ENCODE data around the gene TIE1.
A peak's percentile ranks its signal among the peaks of the same experiment; 100 is the strongest.

The TIE1 gene

DNA sequence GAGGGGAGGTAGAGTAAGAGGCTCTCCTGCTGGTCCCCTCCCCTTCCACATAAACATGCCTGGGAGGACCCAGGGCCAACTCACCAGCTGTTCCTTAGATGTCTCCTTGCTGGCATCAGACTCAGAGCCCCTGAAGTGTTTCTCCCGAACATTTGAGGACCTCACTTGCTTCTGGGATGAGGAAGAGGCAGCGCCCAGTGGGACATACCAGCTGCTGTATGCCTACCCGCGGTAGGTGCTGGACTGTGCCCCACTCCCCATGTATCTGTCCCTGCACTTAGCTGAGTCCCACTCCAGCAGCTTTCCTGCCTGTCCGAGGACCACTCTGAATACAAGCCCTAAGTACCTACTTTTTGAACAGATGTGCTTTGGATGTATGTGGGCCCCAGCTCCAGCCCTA lies 37.2 kb downstream of the TIE1 start:
- no peak for DNase-seq (ENCODE audit: low spot score)

DNA sequence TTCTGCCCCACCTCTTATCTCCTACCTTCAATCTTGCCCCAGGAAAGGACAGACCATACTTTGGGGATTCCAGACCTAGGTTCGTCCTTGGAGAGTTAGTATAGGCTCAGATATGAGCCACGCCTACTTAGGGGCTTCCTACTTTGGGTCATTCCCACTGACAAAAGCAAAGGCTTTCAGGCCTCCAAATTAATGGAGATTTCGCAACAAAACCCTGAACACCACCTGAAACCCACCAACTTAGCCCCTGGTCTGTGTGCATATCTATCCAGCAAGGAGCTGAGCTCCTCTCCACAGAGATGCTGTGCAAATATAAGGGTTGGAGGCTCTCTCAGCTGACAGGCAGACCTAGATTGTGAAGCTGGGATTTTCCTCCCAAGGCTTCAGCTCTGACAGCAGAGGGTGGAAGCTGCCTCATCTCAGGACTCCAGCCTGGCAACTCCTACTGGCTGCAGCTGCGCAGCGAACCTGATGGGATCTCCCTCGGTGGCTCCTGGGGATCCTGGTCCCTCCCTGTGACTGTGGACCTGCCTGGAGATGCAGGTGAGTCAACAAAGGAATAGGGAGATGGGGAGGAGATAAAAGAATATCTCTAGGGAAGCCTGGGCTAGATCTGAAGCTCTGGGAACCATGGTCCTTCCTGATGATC lies 38.9 kb downstream of the TIE1 start:
- DNase-seq (ENCODE audit: low spot score), result no peak

DNA sequence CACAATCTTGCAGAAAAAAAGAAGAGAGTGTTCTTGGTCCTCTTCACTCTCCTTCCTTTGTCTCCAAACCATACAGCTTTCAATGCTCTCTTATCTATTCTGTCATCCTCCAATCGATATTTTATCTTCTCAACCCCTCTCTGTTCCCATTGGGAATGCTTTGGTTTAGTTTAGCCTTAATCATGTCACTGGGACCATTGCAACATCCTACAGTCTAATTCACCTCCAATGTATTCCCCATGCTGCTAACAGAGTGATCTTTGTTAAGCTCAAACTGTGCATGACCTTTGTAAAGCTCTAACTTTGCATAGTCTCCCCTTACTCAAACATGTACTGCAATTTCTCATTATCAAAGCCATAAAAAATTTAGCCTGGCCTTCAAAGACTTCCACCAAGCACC lies 39.8 kb downstream of the TIE1 start:
- no peak for DNase-seq (ENCODE audit: low spot score)

DNA sequence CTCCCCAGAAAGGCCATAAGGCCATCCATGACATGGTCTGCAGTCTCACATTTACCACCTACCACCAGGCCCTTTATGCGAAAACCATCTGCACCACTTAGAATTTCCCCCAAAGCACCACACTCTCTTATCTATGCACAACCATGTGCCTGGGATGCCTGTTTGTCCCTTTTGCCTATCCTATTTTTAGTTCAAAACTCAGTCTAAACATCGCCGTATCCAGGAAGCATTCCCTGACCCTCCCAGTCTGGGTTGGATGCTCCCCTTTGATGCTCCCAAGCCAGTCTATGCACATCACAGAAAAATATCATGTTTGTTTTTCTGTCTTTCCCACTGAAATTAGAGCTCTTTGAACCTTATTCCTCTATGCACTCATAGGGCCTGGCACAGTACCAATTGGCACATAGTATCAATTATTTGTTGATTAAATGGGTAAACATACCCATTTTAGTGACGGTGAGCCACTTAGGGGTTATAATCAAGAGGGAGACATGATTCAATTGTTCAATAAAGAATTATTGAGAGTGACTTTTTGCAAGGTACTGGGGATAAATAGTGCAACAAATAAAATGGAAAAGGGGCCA lies 43.6 kb downstream of the TIE1 start:
- DNase-seq (ENCODE audit: low spot score), result no peak

DNA sequence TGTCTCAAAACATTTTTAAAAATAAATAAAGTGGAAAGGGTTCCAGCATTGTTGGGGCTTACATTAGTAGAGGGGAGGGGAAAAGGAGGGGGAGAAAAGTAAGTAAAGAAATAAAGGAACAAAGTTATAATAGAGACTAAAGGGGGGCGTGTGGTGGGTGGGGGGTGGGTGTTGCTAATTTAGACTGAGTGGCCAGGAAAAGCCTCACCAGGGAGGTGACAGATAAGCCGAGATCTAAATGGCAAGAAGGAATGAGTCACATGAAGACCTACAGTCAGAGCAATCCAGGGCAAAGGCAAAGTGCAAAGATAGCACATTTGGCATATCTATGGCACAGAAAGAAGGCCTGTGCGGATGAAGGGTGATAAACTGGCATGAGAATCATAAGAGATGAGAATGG lies 44.3 kb downstream of the TIE1 start:
- no peak for DNase-seq (ENCODE audit: low spot score)

DNA sequence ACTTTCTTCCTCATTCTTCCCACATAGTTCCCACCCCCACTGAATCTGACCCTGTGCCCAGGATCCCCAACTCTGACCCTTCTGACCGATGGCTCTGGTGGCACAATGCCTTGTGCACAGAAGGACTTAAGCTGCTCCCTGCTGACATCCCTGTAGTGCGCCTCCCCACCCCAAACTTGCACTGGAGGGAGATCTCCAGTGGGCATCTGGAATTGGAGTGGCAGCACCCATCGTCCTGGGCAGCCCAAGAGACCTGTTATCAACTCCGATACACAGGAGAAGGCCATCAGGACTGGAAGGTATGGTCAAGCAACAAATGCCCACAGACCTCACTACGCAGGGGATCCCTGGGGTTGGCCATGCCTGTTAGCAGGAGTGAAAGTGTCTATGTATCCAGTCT lies 45.9 kb downstream of the TIE1 start:
- no peak for DNase-seq (ENCODE audit: low spot score)

DNA sequence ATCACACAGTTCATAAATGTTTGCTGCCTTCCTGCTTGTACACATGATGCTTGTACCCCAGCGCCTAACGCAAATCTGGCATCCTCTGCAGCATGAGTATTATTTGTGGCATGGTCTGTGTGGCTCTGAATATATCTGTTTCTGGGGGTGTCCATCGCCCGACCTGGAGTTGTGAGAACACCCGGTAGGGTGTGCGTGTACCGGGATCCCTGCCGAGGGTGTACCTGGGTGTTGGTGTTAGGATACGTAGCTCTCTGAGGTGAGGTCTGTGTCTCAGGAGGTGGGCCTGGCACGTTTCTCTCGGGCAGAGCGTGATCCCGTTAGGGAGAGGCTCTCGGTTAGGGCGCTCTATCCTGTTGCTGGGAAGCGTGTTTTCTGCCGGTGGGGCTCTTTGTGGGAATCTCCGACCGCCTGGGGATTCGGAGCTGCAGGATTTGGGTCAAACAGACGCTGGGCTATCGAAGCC lies 47.6 kb downstream of the TIE1 start:
- no peak for DNase-seq (ENCODE audit: low spot score)

DNA sequence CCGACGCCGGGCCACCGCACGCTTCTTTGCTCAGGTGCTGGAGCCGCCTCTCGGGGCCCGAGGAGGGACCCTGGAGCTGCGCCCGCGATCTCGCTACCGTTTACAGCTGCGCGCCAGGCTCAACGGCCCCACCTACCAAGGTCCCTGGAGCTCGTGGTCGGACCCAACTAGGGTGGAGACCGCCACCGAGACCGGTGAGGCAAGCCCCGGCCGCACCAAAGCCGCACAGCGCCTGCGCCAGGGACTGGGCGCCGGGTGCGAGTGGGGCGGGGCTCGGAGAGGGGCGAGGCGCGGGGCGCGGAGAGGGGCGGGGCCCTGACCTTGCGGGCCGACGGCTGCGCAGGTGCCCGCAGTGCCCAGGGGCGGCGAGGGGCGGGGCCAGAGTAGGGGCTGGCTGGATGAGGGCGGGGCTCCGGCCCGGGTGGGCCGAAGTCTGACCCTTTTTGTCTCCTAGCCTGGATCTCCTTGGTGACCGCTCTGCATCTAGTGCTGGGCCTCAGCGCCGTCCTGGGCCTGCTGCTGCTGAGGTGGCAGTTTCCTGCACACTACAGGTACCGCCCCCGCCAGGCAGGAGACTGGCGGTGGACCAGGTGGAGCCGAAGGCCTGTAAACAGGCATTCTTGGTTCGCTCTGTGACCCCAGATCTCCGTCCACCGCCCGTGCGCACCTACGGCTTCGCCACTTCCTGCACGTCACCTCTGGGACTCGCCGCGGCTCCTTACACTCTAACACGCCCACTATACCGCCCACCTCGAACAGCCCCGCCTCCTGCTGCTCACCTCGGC lies 48.2 kb downstream of the TIE1 start:
- peak; percentile 59 for DNase-seq (ENCODE audit: low spot score)

DNA sequence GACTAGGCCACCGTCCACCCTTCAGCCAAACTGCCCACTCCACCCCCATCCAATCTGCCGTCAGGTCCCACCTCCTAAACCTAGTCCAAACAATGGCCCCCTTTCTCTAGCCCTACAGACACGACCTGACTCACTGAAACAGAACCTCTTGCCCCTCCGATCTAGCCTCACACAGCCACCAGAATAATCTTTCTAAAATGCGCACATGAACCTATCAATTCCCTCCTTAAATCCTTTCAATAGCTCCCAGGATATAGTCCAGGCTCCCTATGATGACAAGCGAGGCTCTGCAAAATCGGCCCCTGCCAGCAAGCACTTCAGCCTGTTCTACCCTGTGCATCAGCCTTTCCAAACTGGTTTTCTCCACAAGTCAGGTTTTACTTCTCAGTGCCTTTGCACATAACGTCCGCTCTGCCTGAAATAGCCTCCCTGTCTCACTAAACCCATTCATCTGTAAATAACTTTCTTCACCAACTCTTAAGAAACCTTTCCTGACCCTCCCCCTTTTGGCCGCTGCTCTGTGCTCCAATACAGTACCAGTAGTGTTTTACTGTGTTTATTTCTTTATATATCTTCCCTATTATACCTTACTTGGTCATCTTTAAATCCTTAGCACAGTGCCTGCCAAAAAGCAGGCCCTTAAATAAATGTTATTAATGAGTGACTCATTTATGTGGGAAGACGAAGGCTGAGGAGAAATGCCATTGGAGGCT lies 49.0 kb downstream of the TIE1 start:
- DNase-seq (ENCODE audit: low spot score), result no peak

DNA sequence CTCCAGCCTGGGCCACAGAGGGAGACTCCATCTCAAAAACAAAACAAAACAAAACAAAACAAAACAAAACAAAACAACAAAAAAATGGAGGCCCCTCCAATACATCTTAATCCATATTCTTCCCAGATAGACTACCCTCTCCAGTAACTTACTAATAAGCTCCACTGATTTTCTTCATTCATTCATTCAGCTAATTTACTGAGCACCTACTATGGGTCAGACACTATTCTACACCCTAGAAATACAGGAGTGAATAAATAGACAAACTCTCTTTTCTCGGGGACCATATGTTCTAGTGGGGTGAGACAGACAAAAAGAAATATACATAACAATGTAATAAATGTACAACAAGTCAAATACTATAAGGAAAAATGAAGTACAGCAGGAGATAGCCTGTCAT lies 50.2 kb downstream of the TIE1 start:
- DNase-seq (ENCODE audit: low spot score), result no peak

DNA sequence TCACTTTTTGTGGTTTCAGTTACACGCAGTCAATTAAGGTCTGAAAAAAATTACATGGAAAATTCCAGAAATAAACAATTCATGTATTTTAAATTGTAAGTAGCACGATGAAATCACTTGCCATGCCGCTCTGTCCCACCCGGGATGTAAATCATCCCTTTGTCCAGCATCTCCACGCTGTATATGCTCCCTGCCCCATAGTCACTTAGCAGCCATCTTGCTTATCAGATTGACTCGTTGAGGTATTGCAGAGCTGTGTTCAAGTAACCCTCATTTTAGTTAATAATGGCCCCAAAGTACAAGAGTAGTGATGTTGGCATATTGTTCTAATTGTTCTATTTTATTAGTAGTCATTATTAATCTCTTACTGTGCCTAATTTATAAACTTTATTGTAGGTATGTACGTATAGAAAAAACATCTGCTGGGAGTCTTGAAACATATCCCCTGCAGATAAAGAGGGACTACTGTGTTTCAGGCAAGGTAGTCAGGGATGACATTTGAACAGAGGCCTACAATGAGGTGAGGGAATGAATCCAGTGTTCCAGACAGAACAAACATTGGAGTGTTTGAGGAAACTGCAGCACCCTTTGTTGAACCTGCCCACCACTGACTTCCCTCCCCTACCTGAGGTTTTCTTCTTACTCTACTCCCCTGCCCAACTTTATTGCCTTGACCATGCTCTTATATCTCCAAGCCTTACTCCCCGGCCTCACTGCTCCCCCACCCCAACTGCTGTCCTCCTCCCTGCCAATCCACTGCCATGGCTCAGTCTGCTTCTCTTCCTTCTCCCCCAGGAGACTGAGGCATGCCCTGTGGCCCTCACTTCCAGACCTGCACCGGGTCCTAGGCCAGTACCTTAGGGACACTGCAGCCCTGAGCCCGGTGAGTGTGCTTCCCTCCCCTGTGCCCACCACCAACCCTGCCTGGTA lies 50.9 kb downstream of the TIE1 start:
- DNase-seq (ENCODE audit: low spot score), result no peak

DNA sequence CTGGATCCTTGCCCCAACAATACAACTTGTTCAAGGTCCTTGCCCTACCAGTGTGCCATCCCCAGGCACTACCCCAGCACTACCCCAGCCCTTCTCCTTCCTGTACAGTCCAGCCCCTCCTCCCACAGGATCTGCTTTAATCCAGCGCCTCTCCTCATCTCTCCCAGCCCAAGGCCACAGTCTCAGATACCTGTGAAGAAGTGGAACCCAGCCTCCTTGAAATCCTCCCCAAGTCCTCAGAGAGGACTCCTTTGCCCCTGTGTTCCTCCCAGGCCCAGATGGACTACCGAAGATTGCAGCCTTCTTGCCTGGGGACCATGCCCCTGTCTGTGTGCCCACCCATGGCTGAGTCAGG lies 51.5 kb downstream of the TIE1 start:
- no peak for DNase-seq (ENCODE audit: low spot score)

DNA sequence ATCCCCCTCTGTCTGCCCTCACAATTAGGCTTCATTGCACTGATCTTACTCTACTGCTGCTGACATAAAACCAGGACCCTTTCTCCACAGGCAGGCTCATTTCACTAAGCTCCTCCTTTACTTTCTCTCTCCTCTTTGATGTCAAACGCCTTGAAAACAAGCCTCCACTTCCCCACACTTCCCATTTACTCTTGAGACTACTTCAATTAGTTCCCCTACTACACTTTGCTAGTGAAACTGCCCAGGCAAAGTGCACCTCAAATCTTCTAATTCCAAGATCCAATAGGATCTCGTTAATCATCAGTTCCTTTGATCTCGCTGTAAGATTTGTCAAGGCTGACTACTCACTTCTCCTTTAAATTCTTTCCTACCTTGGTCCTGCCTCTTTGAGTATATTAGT lies 52.1 kb downstream of the TIE1 start:
- no peak for DNase-seq (ENCODE audit: low spot score)

DNA sequence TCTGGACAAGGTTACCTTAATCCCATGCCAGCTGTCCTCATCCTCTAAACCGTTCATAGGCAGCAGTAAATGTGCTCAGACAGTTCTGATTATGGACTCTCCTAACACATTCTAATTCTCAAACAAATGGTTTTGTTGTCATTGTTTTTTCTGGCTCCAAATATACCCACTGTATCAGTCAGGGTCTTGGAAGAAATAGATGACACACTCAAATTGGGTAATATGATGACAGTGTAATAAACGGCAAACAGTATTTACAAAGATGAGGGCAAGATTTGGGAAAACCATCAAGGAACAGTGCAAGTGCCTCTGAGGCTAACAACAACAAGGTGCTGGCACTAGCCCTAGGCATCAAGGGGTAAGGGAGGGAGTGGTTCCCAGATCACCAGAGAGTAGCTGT lies 53.7 kb downstream of the TIE1 start:
- DNase-seq (ENCODE audit: low spot score), result no peak

DNA sequence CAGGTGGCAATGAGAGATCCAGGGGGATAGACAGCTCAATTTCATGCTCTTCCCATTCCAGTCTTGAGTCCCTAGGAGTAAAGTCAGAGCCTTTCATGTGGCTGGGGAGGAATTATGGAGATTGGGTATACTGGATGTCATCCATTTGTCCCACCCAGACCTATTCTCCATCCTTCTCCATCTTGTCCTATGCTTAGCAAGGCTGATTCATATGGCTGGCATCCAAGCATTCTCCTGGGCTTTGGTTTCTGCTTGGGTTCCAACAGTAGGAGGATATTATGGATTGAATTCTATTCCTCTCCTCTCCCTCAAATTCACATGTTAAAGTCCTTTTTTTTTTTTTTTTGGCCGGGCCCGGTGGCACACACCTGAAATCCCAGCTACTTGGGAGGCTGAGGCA lies 54.2 kb downstream of the TIE1 start:
- no peak for DNase-seq (ENCODE audit: low spot score)

DNA sequence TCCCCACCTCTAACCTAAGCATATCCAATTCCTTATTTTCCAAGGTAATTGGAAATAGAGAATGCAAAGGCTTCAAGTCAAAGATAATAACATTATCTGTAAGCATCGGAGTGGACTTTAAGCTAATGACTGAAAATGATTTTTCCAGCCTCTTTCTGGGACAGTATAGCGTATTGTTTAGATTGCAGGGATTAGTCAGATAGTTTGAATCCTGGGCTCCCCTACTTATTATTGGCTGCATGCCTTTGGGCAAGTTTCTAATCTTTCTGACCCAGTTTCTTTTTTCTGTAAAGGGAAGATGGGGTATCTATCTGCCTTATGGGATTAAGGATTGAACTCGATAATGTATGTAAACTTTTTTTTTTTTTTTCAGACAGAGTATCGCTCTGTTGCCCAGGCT lies 56.5 kb downstream of the TIE1 start:
- no peak for DNase-seq (ENCODE audit: low spot score)

DNA sequence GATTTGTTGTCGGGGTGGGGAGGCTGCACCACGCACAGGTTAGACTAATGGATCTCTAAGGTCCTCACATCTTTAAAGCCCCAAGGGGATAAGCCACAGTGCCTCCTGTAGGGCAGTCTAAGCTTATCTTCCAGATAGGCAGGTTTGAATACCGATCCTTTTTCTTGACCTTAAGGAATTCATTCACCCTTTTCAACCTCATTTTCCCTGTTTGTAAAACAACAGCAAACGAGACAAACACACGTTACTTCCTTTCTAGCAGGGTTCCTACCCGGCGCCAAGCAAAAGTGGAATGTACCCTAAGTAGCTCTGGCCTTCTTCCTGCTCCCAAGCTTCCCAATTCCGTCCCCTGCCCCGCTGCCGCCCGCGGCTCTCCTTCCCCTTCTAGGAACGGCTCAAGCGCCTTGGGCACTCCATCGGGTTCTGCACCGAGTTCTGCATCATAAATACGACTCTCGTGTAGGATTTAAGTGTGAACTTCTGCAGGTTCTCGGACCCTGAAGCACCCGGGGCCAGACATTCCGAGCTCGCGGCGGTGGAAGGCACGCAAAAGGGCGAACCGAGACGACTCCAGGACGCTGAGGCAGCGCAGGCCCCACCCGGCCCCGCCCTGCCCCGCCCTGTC lies 57.5 kb downstream of the TIE1 start:
- peak; percentile 32 for DNase-seq (ENCODE audit: low spot score)

DNA sequence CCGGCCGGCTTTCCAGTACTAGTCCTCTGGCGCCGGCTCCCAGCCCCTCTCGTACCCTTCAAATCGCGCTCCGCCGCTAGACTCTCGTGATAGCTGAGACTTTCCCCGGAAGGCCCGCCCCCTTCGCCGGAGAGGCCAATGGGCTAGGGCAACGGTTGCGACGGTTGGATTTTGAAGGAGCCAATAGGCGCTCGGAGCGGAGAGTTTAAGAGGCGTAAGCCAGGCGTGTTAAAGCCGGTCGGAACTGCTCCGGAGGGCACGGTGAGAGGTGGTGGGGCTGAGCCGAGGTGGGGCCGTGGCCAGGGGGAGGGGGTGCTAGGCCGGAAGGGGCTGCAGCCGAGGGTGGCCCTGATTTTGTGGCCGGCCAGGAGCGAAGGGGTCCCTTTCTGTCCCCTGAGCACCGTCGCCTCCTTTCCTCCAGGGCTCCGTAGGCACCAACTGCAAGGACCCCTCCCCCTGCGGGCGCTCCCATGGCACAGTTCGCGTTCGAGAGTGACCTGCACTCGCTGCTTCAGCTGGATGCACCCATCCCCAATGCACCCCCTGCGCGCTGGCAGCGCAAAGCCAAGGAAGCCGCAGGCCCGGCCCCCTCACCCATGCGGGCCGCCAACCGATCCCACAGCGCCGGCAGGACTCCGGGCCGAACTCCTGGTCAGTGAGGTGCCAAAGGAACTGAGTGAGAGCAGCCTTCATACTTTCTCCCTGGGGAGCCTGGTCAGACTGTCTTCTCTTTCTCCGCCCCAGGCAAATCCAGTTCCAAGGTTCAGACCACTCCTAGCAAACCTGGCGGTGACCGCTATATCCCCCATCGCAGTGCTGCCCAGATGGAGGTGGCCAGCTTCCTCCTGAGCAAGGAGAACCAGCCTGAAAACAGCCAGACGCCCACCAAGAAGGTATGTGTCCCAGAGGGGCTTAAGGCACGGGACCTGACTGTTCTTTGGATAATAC lies 58.2 kb downstream of the TIE1 start, which contains the start of gene CDC20:
CDC20 (plus strand) TSS at position 236 of the 948 bp plus-strand sequence; CDS start at position 471, 235 bp downstream.
- DNase-seq (ENCODE audit: low spot score), result peak; percentile 97

DNA sequence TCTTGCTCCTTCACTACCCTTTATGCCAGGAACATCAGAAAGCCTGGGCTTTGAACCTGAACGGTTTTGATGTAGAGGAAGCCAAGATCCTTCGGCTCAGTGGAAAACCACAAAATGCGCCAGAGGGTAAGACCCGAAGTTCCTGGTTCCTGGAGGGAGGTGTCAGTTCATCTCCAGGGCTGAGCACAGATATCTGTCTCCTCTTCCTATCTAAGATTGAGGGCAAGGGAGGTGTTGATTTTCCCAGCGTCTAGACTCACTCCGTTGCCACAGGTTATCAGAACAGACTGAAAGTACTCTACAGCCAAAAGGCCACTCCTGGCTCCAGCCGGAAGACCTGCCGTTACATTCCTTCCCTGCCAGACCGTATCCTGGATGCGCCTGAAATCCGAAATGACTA lies 58.9 kb downstream of the TIE1 start:
- DNase-seq (ENCODE audit: low spot score), result no peak

DNA sequence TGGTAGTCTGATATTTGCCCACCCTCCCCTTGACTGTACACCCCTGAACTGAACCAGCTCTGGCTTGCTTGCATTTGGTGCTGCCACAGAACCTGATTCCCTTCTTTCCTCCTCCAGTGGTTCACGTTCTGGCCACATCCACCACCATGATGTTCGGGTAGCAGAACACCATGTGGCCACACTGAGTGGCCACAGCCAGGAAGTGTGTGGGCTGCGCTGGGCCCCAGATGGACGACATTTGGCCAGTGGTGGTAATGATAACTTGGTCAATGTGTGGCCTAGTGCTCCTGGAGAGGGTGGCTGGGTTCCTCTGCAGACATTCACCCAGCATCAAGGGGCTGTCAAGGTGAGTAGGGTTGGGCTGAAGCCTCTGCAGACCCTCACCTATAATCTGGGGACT lies 59.8 kb downstream of the TIE1 start:
- no peak for DNase-seq (ENCODE audit: low spot score)

All from CD4-positive, alpha-beta T cell treated with Interleukin-2 at 100 ng/mL for 4 hours (primary cell).